WTC11 (cell line): Measurements from ENCODE around the gene ST3GAL6. TPM values are rescaled to one million over a fixed set of nuclear protein-coding genes. Genes with fewer than 3 reads are reported as not detected.
A peak's percentile ranks its signal among the peaks of the same experiment; 100 is the strongest.

Source experiments
- ATAC-seq: fragments of 200-7000 bp; cut with Tn5 transposase; 2 replicates; pipeline ENCODE4 v1.10.0; 2021; ENCODE audit warnings: mild to moderate bottlenecking, moderate library complexity
- CTCF ChIA-PET: fragments of 300-600 bp; sonication (Branson Sonifier 250); formaldehyde crosslinking; loops from one replicate; lab custom pipeline; 2021; ENCODE audit warnings: antibody characterized with exemption; lab: Charles Lee
- POLR2A ChIA-PET: fragments of 350-600 bp; sonication (Branson Sonifier 250); formaldehyde crosslinking; loops from one replicate; lab custom pipeline; 2021; ENCODE audit warnings: antibody characterized with exemption; lab: Charles Lee
- DNase-seq: peaks from one replicate; pipeline ENCODE4 v3.0.0; 2021; ENCODE audit warnings: low spot score
- H3K27ac Mint-ChIP-seq: 2 replicates; pipeline ENCODE4 v1.8.0; 2021; ENCODE audit warnings: mixed read lengths
- H3K27me3 Mint-ChIP-seq: 2 replicates; pipeline ENCODE4 v1.8.0; 2021; ENCODE audit warnings: low read depth, mild to moderate bottlenecking, moderate library complexity, mixed read lengths
- H3K36me3 Mint-ChIP-seq: 2 replicates; pipeline ENCODE4 v1.8.0; 2021; ENCODE audit warnings: mixed read lengths
- H3K4me1 Mint-ChIP-seq: 2 replicates; pipeline ENCODE4 v1.8.0; 2022; ENCODE audit warnings: mixed read lengths
- H3K4me3 Mint-ChIP-seq: 2 replicates; pipeline ENCODE4 v1.8.0; 2021; ENCODE audit warnings: mild to moderate bottlenecking, moderate library complexity, mixed read lengths
- H3K9me3 Mint-ChIP-seq: 2 replicates; pipeline ENCODE4 v1.8.0; 2021; ENCODE audit warnings: mixed read lengths
- ARID4B ChIP-seq: sonication (generic); formaldehyde crosslinking; IDR thresholded peaks from 2 replicates; pipeline ENCODE4 v1.8.0; 2023; ENCODE audit warnings: missing genetic modification reagents, mild to moderate bottlenecking, borderline replicate concordance
- ATF6 ChIP-seq: sonication (generic); formaldehyde crosslinking; IDR thresholded peaks from 2 replicates; pipeline ENCODE4 v1.8.1; 2023; ENCODE audit warnings: mild to moderate bottlenecking, missing genetic modification reagents
- CBFB ChIP-seq: sonication (generic); formaldehyde crosslinking; IDR thresholded peaks from 2 replicates; pipeline ENCODE4 v1.8.1; 2022; ENCODE audit warnings: mild to moderate bottlenecking, low read depth, missing genetic modification reagents
- CTCF ChIP-seq: fragments of 200-600 bp; IDR thresholded peaks from 2 replicates; pipeline ENCODE4 v1.8.0; 2022; ENCODE audit warnings: antibody characterized with exemption
- E2F4 ChIP-seq: sonication (generic); formaldehyde crosslinking; IDR thresholded peaks from 2 replicates; pipeline ENCODE4 v1.8.1; 2022; ENCODE audit warnings: low read depth, mild to moderate bottlenecking, moderate library complexity, missing genetic modification reagents, borderline replicate concordance
- EMX1 ChIP-seq: fragments of 250-450 bp; sonication (Bioruptor Pico); IDR thresholded peaks from 2 replicates; pipeline ENCODE4 v1.8.0; 2021; ENCODE audit warnings: mild to moderate bottlenecking
- FOXJ3 ChIP-seq: sonication (generic); formaldehyde crosslinking; IDR thresholded peaks from 2 replicates; pipeline ENCODE4 v1.9.0; 2021; ENCODE audit warnings: missing genetic modification reagents, mild to moderate bottlenecking, borderline replicate concordance
- FOXK1 ChIP-seq: sonication (generic); formaldehyde crosslinking; IDR thresholded peaks from 2 replicates; pipeline ENCODE4 v1.8.0; 2022; ENCODE audit warnings: mild to moderate bottlenecking, moderate library complexity, missing genetic modification reagents
- GTF2I ChIP-seq: fragments of 250-450 bp; sonication (Bioruptor Pico); conservative IDR thresholded peaks from 2 replicates; pipeline ENCODE4 v1.4.0; 2021; ENCODE audit warnings: mild to moderate bottlenecking
- KAT7 ChIP-seq: sonication (generic); formaldehyde crosslinking; IDR thresholded peaks from 2 replicates; pipeline ENCODE4 v1.8.1; 2023; ENCODE audit warnings: missing genetic modification reagents, mild to moderate bottlenecking, borderline replicate concordance
- MAX ChIP-seq: sonication (generic); formaldehyde crosslinking; IDR thresholded peaks from 2 replicates; pipeline ENCODE4 v1.8.0; 2022; ENCODE audit warnings: mild to moderate bottlenecking, missing genetic modification reagents
- NFYB ChIP-seq: sonication (generic); formaldehyde crosslinking; conservative IDR thresholded peaks from 2 replicates; pipeline ENCODE4 v1.8.0; 2022; ENCODE audit warnings: low read depth, missing genetic modification reagents
- NR1H2 ChIP-seq: sonication (generic); formaldehyde crosslinking; IDR thresholded peaks from 2 replicates; pipeline ENCODE4 v1.9.0; 2021; ENCODE audit warnings: mild to moderate bottlenecking, moderate library complexity, missing genetic modification reagents
- NR3C1 ChIP-seq: sonication (generic); formaldehyde crosslinking; conservative IDR thresholded peaks from 2 replicates; pipeline ENCODE4 v1.8.1; 2023; ENCODE audit warnings: low read depth, mild to moderate bottlenecking, missing genetic modification reagents
- PRRX2 ChIP-seq: fragments of 250-450 bp; sonication (Bioruptor Pico); IDR thresholded peaks from 2 replicates; pipeline ENCODE4 v1.8.0; 2021; ENCODE audit warnings: mild to moderate bottlenecking
- ZMAT4 ChIP-seq: fragments of 250-450 bp; sonication (Bioruptor Pico); IDR thresholded peaks from 2 replicates; pipeline ENCODE4 v1.9.0; 2021; ENCODE audit warnings: mild to moderate bottlenecking
- ZNF281 ChIP-seq: sonication (generic); formaldehyde crosslinking; IDR thresholded peaks from 2 replicates; pipeline ENCODE4 v1.8.0; 2023; ENCODE audit warnings: mild to moderate bottlenecking, missing genetic modification reagents
- ZNF317 ChIP-seq: sonication (generic); formaldehyde crosslinking; IDR thresholded peaks from 2 replicates; pipeline ENCODE4 v1.8.1; 2023; ENCODE audit warnings: low read depth, mild to moderate bottlenecking, moderate library complexity, missing genetic modification reagents, borderline replicate concordance
- ZNF396 ChIP-seq: fragments of 250-450 bp; sonication (Bioruptor Pico); IDR thresholded peaks from 2 replicates; pipeline ENCODE4 v1.8.0; 2021; ENCODE audit warnings: mild to moderate bottlenecking, moderate library complexity, borderline replicate concordance
- ZNF425 ChIP-seq: fragments of 250-450 bp; sonication (Bioruptor Pico); conservative IDR thresholded peaks from 2 replicates; pipeline ENCODE4 v1.9.0; 2021; ENCODE audit warnings: mild to moderate bottlenecking
- total RNA-seq: library from RNA; stranded (reverse); gene quantifications from 3 replicates; pipeline ENCODE4 v1.2.3, GENCODE V29; 2021

Gene ST3GAL6
- total RNA-seq, 1 experiment from 2014 or later = 8.1 TPM

GRCh38 chr3:98821063-98821462, 57.9 kb downstream of the ST3GAL6 start:
- Mint-ChIP-seq H3K27me3 (no peaks in the 10 kb centered on the region), H3K4me1 (peaks cover 14% of the 10 kb centered on the region), H3K9me3 (no peaks in the 10 kb centered on the region), H3K36me3 (peaks cover 26% of the 10 kb centered on the region), H3K27ac (no peak overlapping the region), H3K4me3 (no peak overlapping the region)
- CTCF ChIA-PET = interaction anchor here (1.2 kb wide), 1 partner anchor 173 kb away, joined by 6 read pairs; no protein-coding TSS in a partner anchor
- ATAC-seq = no peak
- no peak for DNase-seq
- TF ChIP-seq GTF2I = no peak
- TF ChIP-seq ZNF425 = no peak
- TF ChIP-seq EMX1 (CRISPR knock-in tag) = no peak
- TF ChIP-seq ARID4B (CRISPR knock-in tag) = no peak
- TF ChIP-seq KAT7 (CRISPR knock-in tag) = no peak
- TF ChIP-seq ATF6 (CRISPR knock-in tag) = no peak
- TF ChIP-seq PRRX2 (CRISPR knock-in tag) = no peak
- TF ChIP-seq FOXK1 (CRISPR knock-in tag) = no peak
- TF ChIP-seq E2F4 (CRISPR knock-in tag) = no peak
- no peak for TF ChIP-seq MAX (CRISPR knock-in tag)
- TF ChIP-seq, all 79 proteins: peak for 0
- POLR2A ChIA-PET = no interaction called here

- Mint-ChIP-seq H3K27ac (no peak overlapping the region), H3K9me3 (no peaks in the 10 kb centered on the region), H3K27me3 (no peaks in the 10 kb centered on the region), H3K36me3 (peaks cover 10% of the 10 kb centered on the region), H3K4me1 (peaks cover 5% of the 10 kb centered on the region), H3K4me3 (no peak overlapping the region)
- POLR2A ChIA-PET = no interaction called here
- DNase-seq = no peak
- TF ChIP-seq NR1H2 (no peak), ZMAT4 (no peak), ZNF317 (CRISPR knock-in tag) (no peak), CBFB (CRISPR knock-in tag) (no peak), ZNF281 (CRISPR knock-in tag) (no peak), ZNF396 (no peak), NR3C1 (CRISPR knock-in tag) (no peak), FOXK1 (CRISPR knock-in tag) (no peak), KAT7 (CRISPR knock-in tag) (no peak), CTCF (no peak), FOXJ3 (CRISPR knock-in tag) (no peak), NFYB (CRISPR knock-in tag) (no peak)
- CTCF ChIA-PET = interaction anchor here (0.7 to 2.4 kb wide), 4 partner anchors 78 to 174 kb away, joined by 3 to 9 read pairs (median 4); partner anchors contain the start of gene DCBLD2
- ATAC-seq = peak; percentile 41
Measured at GRCh38 chr3:98823791-98824190, 60.7 kb downstream of the ST3GAL6 start.
